Stomach (tissue), 4 donors: ENCODE results near the gene SNAPC4.

Source experiments
- EP300 ChIP-seq: sonication (generic); formaldehyde crosslinking; IDR thresholded peaks from one replicate; pipeline ENCODE4 v1.6.1; 2017; ENCODE audit warnings: antibody characterized with exemption
- POLR2A ChIP-seq, 4 donors: fragments of 450-650 bp; IDR thresholded peaks; one replicate each; pipeline ENCODE4 v1.6.1; 2016; ENCODE audit warnings: antibody characterized with exemption in 4 of 4, control low read depth in 2 of 4, mild to moderate bottlenecking in 1 of 4, moderate library complexity in 1 of 4
- TF ChIP-seq, protein P1 (sequence below), 7 experiments: fragments of 450-650 bp in 4 of 7; fragments of 200-600 bp in 3 of 7; sonication (generic) in 3 of 7; IDR thresholded peaks; one replicate each; pipeline ENCODE4 v1.5.1; 2016 to 2019; ENCODE audit warnings: antibody characterized with exemption in 7 of 7, control low read depth in 2 of 7, mild to moderate bottlenecking in 1 of 7

DNA sequence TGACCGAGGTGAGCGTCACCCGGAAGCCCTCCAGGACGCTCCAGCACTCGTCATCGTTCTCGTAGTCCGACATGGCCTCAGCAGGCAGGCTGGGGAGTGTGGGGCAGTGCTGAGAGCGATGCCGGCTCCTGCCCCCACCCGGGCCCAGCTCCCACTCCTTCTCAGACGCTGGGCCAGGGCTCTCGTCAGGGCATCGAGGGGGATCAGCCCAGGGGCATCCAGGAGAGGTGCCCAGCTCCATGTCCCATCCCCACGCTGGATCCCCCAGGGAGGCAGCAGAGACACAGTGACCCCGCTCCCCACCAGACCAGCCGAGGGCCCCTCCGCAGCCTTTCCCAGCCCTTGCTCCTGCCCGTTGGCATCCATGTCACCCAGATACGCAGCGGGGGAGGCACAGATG, 28.0 kb downstream of the SNAPC4 start:
- no peak for TF ChIP-seq EP300
- TF ChIP-seq POLR2A (IDR thresholded peaks at IDR 0.05), result no peak
- TF ChIP-seq, protein P1, sequence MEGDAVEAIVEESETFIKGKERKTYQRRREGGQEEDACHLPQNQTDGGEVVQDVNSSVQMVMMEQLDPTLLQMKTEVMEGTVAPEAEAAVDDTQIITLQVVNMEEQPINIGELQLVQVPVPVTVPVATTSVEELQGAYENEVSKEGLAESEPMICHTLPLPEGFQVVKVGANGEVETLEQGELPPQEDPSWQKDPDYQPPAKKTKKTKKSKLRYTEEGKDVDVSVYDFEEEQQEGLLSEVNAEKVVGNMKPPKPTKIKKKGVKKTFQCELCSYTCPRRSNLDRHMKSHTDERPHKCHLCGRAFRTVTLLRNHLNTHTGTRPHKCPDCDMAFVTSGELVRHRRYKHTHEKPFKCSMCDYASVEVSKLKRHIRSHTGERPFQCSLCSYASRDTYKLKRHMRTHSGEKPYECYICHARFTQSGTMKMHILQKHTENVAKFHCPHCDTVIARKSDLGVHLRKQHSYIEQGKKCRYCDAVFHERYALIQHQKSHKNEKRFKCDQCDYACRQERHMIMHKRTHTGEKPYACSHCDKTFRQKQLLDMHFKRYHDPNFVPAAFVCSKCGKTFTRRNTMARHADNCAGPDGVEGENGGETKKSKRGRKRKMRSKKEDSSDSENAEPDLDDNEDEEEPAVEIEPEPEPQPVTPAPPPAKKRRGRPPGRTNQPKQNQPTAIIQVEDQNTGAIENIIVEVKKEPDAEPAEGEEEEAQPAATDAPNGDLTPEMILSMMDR (IDR thresholded peaks at IDR 0.05), result no peak
